ENCODE measurements around the gene TPSG1.
"Not testable (repeated sequence)": the region's sequence is repeated elsewhere in the genome, so short reads cannot be mapped to it uniquely, and the experiment has no call there.

TPSG1 gene

GRCh38 chr16:1256296-1256873 lies 31.3 kb upstream of the TPSG1 start:
- DNase-seq = peak; percentile 55

GRCh38 chr16:1255276-1256122 lies 30.4 kb upstream of the TPSG1 start, which contains the start of gene TPSD1:
TSS of gene TPSD1 (plus strand) at chr16:1256069. CDS start at chr16:1256281, 212 bp downstream.
- peak; percentile 59 for DNase-seq

- peak; percentile 59 for DNase-seq
These were observed 29.8 kb upstream of the TPSG1 start for GRCh38 chr16:1254821-1255220.

- not testable (repeated sequence) for DNase-seq
These were observed 28.8 kb upstream of the TPSG1 start for GRCh38 chr16:1253701-1254364.

- DNase-seq = not testable (repeated sequence)
These were observed 24.1 kb upstream of the TPSG1 start for GRCh38 chr16:1249031-1249755.

GRCh38 chr16:1247903-1248537 lies 23.0 kb upstream of the TPSG1 start:
- DNase-seq = peak; percentile 16

GRCh38 chr16:1245452-1246020 lies 20.5 kb upstream of the TPSG1 start:
- DNase-seq = peak; percentile 53

- DNase-seq = peak; percentile 62
These were observed 19.8 kb upstream of the TPSG1 start for GRCh38 chr16:1244881-1245280.

- DNase-seq = peak; percentile 61
These were observed 19.1 kb upstream of the TPSG1 start for GRCh38 chr16:1243907-1244850.

GRCh38 chr16:1243363-1243762 lies 18.3 kb upstream of the TPSG1 start:
- DNase-seq = peak; percentile 30

GRCh38 chr16:1241081-1241480 lies 16.0 kb upstream of the TPSG1 start:
- not testable (repeated sequence) for DNase-seq

- not testable (repeated sequence) for DNase-seq
These were observed 15.4 kb upstream of the TPSG1 start, which contains the start of gene TPSAB1 for GRCh38 chr16:1240436-1240835. TSS of gene TPSAB1 (plus strand) at chr16:1240705. CDS start at chr16:1240939, 234 bp downstream.

GRCh38 chr16:1239575-1239974 lies 14.5 kb upstream of the TPSG1 start:
- DNase-seq = not testable (repeated sequence)

- not testable (repeated sequence) for DNase-seq
These were observed 13.8 kb upstream of the TPSG1 start for GRCh38 chr16:1238909-1239308.

- DNase-seq = no peak
These were observed 12.9 kb upstream of the TPSG1 start for GRCh38 chr16:1237990-1238389.

- DNase-seq = not testable (repeated sequence)
These were observed 11.6 kb upstream of the TPSG1 start for GRCh38 chr16:1236659-1237058.

GRCh38 chr16:1232049-1232748 lies 7.1 kb upstream of the TPSG1 start:
- DNase-seq = not testable (repeated sequence)

GRCh38 chr16:1231301-1231700 lies 6.2 kb upstream of the TPSG1 start:
- DNase-seq = not testable (repeated sequence)

GRCh38 chr16:1230471-1231212 lies 5.6 kb upstream of the TPSG1 start:
- DNase-seq = not testable (repeated sequence)

Data from activated effector memory CD4-positive, alpha-beta T cell treated with anti-CD3 and anti-CD28 coated beads, Interleukin-2, amount 50 U/mL, for 16 hours (primary cell).